GM21786 (cell line): ENCODE results near the gene NF1.
"Not testable (repeated sequence)": the region's sequence is repeated elsewhere in the genome, so short reads cannot be mapped to it uniquely, and the experiment has no call there.

Experiments
- ATAC-seq: cut with Tn5 transposase; IDR thresholded peaks from one replicate; pipeline ENCODE4 v1.9.1; 2021; ENCODE audit not compliant: unreplicated experiment

NF1 gene, protein sequence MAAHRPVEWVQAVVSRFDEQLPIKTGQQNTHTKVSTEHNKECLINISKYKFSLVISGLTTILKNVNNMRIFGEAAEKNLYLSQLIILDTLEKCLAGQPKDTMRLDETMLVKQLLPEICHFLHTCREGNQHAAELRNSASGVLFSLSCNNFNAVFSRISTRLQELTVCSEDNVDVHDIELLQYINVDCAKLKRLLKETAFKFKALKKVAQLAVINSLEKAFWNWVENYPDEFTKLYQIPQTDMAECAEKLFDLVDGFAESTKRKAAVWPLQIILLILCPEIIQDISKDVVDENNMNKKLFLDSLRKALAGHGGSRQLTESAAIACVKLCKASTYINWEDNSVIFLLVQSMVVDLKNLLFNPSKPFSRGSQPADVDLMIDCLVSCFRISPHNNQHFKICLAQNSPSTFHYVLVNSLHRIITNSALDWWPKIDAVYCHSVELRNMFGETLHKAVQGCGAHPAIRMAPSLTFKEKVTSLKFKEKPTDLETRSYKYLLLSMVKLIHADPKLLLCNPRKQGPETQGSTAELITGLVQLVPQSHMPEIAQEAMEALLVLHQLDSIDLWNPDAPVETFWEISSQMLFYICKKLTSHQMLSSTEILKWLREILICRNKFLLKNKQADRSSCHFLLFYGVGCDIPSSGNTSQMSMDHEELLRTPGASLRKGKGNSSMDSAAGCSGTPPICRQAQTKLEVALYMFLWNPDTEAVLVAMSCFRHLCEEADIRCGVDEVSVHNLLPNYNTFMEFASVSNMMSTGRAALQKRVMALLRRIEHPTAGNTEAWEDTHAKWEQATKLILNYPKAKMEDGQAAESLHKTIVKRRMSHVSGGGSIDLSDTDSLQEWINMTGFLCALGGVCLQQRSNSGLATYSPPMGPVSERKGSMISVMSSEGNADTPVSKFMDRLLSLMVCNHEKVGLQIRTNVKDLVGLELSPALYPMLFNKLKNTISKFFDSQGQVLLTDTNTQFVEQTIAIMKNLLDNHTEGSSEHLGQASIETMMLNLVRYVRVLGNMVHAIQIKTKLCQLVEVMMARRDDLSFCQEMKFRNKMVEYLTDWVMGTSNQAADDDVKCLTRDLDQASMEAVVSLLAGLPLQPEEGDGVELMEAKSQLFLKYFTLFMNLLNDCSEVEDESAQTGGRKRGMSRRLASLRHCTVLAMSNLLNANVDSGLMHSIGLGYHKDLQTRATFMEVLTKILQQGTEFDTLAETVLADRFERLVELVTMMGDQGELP (N-terminal part only)

DNA sequence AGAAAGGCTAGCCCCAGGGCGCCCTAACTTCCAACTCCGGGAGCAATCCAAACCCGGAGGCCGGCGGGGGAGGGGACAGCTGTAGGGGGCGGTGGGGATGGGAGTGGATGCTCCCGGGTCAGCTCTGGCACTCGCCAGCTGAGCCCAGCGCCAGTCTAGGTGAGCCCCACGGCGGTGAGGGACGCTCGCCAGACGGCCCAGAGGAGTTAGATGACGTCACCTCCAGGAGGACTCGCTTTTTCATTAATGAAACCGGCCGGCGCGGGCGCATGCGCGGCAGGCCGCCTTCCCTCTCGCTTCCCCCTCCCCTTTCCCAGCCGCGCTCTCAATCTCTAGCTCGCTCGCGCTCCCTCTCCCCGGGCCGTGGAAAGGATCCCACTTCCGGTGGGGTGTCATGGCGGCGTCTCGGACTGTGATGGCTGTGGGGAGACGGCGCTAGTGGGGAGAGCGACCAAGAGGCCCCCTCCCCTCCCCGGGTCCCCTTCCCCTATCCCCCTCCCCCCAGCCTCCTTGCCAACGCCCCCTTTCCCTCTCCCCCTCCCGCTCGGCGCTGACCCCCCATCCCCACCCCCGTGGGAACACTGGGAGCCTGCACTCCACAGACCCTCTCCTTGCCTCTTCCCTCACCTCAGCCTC is at the start of gene NF1:
NF1 (plus strand) TSS at position 378 of the 636 bp plus-strand sequence. CDS start 333 bp downstream, outside the sequence.
- peak; percentile 76 for ATAC-seq

DNA sequence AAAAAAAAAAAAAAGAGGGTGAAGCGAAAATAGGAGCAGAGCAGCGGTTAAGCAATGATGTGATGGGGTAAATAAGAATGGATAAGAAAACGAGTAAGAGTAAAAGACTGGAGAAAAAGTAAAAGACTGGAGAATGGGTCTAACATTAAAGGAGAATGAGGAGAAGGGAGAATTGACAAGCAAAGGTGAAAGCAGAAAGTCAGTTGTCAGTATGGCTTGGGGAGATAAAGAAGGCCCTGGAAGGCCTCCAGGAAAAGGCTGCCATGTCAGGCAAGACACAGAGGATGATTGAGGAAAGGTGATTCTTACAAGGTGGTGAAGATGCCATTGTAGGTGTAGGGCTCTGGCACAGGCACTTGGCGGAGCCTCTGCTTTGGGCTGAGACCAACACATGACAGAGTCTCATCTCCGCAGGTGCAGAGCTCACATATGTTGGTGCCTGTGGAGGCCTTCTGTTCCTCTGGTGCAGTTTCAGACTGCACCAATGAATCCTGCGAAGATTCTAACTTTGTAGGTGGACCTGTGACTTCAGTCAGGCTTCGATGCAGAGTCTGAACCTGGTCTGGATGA is 47.8 kb upstream of the NF1 start:
- ATAC-seq: not testable (repeated sequence)

DNA sequence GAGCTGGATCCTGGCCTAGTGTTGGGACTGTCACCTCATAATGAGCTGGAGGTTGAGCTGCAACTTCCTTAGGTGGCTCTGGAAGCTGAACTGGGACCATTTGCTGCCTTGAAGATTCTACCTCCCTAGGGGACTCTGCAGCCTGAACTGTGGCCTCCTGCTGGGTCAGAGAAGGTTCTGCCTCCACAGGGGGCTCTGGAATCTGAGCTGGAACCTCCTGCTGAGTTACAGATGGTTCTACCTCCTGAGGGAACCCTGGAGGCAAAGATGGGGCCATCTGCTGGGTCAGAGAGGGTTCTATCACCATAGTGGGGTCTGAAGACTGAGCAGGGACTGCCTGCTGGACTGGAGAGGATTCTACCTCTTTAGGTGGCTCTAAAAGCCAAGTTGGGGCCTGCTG is 46.6 kb upstream of the NF1 start:
- ATAC-seq: no peak

DNA sequence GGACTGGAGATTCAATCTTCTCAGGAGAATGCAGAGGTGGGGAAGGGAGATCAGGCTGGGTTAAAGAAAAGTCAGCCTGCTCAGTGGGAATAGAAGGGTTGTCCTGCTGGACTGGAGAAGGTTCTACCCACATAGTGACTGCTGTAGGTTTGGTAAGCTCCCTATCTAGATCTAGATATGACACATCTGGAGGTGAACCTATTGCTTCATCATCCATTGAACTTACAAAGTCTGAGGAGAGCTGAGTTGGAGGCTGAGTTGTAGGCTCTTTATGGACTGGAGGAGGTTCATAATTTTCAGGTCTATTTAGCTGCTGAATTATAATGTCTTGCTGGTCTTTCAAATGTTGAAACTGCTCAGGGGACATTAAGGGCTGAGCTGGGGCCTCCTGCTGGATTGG is 46.0 kb upstream of the NF1 start:
- no peak for ATAC-seq

DNA sequence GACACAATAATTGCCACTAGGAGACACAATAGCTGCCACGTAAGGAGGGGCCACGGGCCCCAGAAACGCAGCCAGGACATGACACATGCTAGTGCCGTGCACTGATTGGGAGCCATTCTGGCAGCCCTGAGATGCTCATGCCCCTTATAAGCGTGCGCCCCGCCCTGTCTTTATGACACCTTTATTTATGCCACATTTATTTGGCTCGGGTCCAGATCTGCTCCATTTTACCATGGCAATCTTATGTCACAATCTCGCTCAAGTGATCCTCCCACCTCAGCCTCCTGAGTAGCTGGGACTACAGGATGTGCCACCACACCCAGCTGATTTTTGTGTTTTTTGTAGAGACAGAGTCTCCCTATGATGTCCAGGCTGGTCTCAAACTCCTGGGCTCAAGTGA is 43.8 kb upstream of the NF1 start:
- no peak for ATAC-seq

DNA sequence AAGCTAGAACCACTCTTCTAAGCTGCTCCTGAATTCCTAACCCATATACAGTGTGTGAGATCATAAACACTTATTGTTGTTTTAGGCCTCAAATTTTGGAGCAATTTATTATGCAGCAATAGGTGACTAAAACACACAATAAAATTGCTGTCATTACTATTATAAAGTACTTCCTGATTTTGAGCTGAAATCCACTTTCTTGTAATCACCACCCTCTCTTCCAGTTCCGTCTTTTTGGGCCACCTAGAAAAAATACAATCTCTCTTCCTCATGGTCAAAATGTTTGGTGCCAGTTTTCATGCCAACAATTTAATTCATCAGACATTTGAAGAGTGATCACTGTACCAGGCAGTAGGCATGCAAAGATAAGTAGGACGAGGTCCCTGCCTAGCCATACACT is 43.3 kb upstream of the NF1 start:
- no peak for ATAC-seq

DNA sequence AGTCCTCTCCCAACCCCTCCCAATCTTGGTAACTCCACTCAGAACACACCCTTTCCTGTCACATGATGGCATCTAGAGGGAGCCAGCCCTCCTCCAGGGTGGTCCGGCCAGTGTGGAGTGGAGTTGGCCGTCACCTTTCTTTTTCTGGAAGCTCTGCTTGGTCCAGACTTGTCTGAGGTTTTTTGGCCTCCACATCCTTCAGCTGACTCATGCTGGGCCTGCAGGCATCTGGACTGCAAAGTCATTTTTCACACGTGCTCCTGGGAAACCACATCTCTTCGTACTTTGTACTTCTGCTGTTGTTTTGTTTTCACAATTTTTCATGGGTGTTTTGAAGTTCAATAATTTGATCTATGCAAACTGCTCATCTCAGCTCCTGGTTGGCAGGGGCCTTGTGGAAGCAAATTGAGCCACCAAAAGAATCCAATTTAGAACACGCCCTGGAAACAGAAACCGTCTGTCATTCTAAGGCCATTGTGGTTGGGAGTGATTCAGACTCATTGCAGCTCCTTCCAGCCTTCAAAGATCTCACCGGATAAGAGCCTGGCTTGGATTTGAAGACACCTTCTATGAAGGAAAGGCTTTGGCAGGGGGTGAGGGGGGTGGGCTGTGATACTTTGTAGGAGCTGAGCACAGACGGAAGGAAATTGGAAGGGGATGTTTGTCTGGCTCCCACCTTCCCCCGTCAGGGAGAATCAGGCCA is 42.4 kb upstream of the NF1 start:
- no peak for ATAC-seq

DNA sequence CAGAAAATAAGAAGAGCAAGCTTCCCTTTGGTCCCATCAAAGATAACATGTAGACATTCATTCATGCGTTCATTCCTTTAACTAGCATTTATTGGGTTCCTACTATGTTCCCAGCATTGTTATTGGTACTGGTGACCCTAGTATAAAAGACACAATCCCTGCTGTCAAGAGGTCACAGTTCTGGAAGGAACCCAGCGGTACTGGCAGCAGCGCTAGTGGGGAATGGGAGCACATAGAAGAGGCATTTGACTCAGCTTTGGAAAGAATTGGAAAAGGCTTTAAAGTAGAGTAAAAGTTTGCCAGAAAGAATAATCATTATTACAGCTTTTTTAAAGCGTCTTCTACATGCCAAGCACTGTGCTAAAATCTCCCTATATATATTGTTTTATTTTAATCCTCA is 41.7 kb upstream of the NF1 start:
- ATAC-seq: no peak

DNA sequence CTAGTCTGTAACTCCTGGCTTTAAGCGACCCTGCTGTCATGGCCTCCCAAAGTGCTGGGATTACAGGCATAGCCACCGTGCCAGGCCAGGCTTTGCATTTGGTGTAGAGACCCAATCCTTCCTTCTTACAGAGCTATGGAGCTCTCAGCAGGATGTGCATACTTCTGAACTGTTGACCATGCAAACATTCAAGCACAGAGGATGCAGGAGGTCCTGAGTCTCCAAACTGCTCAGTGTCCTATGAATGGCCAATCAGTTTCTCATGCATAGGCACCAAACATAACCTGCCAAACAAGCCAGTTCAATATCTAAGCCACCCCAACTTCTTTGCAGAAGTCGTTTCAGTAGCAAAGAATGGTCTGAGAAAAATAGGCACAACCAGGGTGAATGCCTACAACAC is 40.0 kb upstream of the NF1 start:
- ATAC-seq: no peak

DNA sequence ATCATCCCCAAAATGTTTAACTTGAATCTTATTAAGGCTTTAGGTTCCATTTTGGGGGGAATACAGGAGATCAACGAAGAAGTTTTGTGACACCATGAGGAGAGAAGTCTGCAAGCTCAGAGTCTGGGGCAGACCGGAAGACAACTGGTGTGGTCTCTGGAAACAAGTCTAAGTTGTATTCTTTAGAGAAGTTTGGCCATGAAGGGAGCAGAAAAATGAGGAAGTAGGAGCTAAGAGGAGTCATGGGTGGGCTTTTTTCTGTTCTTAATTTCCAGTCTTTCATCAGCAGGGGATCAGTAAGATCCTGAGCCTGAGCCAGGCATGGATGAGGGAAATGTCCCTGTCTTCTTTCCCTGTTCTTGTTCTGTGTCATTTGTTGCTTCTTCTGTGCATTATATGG is 35.8 kb upstream of the NF1 start:
- no peak for ATAC-seq

DNA sequence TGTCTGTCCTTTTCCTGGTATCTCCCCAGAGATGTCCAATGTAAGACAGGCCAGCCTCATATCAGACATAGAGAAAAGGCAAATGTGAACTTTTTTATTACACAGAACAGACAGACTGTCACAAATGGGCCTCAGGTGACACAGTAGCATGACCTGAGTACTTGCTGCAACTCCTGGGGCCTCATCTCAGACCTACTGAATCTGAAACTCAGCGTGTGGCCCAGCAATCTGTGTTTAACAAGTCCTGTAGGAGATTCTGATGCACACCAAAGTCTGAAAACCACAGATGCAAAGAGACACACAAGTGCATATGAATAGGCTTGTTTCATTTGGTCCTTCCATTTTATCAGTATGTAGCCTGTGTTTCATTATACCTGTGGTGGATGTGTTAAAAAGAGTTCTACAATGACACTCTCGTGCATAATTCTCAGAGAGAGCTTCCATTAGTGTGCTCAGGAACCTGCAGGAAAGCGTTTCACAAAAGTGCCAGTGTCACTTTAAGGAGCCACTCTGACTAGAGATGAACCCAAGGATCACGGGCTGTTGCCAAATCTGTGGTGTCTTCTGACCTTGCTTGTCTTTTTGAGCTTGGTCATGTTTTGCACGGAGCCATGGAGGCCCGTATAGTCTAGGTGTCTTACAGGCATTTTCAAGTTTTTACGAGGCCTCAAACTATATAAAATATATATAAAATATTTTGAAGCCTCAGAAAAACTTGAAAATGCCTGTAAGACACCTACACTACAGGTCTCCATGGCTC is 33.8 kb upstream of the NF1 start:
- no peak for ATAC-seq

DNA sequence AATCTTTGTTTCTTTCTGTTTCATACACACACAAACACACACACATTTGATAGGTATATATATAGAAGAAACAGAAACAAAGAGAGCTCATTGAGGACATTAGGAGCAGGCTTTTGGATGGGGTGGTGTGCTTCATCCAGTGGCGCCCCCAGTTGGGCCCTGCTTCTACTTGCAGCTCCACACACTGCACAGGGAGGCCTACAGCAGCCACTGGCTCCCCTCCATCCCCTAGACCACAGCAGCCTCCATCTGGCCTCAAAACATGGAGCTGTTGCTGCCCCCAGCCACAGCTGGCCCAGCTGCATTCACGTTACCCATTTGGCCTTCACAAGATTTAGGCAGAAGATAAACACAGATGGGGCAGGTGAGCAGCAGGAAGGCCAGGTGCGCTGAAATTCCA is 33.1 kb upstream of the NF1 start:
- ATAC-seq: no peak

DNA sequence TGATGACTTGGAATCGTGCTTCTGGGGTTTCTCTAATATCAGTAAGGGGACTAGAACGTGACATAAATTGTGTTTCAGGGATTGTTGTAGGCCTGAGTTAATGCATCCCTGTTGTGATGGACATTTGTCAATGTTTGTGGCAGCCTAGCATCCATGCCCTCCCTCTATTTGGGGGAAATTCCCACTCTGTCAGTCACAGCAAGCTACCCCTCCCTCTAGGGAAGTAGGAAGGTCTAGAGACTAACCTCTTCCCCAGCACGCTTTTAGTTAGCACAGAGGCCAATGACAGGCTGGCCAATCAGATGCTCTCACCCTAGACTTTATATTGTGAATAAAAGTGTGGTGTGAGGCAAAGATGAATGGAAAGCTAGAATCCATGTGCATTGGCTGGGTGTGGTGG is 32.4 kb upstream of the NF1 start:
- no peak for ATAC-seq

DNA sequence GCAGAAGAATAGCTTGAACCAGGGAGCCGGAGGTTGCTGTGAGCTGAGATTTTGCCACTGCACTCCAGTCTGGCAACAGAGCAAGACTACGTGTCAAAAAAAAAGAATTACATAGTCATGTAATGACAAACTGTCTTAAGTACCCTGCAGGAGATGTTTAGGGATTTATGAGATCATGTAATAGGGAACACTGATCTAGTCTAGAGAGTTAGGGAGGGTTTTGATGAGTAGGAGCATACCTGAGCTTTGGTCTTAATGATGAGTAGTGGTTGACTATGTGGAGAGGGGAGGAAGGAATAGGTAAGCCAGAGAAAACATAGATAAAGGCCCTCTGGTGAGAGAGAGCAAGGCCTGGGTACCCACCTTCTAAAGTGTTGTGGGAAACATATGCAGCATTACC is 30.1 kb upstream of the NF1 start:
- no peak for ATAC-seq

DNA sequence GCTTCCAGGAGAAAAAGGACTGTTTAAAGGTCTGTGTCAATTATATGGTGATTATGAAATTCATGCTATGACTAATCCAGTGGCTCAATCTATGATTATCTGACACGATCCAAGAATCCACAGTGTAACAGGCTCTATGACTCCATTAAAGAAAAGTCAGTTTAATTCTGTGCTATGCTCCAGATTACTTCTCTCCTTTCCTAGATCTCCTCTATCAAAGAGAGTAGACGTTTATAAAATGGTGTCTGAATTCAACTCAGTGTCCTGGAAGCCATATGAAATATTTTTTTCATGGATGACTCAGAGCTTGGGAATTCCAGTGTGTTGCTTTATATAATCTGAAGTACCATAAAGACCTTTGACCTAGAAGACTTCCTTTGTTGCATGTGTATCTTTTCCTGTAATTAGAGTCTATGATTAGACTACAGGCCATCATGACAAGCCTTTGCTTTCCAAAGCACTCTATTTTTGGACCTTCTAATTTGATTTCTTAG is 27.0 kb upstream of the NF1 start:
- ATAC-seq: no peak

DNA sequence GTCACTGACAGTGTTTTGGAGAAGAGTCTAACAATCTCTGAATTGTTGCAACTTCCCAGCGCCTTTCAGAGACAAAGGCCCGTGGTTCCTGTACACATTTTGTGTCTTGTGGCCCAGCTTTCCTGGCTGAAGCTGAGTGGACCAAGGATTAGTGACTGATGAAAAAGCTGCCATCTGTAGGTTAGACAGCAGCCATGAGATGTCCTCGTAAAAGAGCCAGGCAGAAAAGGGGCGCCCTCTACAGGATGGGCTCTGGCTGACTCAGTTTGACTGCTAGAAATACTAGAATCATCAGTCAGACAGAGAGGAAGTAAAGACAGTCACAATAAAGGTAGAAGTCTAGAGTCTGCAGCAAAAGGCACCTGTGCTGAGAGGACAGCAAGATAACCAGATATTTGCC is 26.5 kb upstream of the NF1 start:
- no peak for ATAC-seq

DNA sequence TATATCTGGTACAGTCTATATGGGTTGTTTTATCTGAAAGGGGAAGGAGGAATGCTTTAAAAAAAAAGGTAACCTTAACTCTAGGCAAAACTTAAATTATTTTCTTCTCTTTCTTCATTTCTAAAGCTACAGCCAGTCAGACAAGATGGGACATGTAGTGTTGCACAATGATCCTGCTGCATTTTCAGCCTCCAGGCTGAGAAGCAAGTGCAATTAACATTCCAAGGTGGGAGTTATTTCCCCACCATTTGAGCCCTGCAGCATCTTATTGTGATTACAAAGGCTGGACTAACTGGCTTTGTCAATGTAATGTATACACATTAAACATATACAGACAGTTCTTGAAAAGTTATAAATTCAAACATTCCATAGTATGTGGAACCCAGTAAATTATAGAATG is 22.6 kb upstream of the NF1 start:
- no peak for ATAC-seq

DNA sequence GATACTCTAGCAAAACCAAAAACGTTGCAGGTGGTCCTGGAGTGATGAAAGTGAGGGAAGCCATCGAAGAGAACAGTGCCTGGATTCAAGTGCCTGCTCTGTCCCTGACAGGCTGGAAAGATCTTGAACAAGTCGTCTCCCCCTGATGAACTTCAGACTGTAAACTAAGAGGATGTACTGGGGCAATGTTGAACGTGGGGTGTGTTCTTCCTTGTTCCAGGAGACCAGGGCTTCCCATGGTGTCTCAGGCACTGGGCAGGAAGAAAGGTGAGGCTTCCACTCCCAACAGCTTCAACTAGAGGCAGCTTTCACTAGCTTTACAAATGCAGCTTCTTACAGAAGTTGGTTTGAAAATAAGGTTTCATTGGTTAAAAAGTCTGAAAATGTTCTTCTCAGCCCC is 21.4 kb upstream of the NF1 start:
- ATAC-seq: no peak
